AG20443 (cell line): Measurements from ENCODE around the gene HAPLN1.
A peak's percentile ranks its signal among the peaks of the same experiment; 100 is the strongest.

ENCODE experiments used
- DNase-seq: peaks from one replicate; pipeline ENCODE4 v3.0.0; 2012; ENCODE audit warnings: low spot score, mixed read lengths

HAPLN1 gene

DNA sequence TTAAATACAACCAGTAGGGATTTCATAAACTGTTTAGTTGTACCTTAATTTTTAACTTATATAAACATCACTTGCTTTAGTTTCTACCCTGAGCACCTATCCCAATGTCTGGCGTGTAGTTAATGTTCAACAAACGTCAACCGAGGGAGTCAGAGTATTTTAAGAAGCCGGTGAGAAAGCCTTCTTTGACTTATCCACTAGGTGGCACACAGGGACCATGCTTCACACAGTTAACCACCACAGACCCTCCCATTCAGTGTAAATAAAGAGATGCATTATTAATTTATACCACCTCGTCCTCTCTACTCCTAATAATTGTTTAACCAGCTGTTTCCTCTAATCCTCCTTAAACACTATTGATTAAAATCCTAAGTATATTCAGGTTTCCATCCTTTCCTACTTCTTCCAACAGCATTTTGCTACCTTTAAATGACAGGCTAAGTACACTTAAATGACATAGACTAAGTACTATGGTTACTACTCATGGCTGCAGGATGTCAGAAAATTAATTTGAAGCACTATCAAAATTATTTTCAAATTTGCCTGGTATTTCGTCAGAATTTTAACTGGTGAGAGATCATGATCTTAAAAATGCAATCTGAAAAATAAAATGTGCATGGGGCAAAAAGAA lies 2.3 kb downstream of the HAPLN1 start:
- DNase-seq = peak; percentile 63

DNA sequence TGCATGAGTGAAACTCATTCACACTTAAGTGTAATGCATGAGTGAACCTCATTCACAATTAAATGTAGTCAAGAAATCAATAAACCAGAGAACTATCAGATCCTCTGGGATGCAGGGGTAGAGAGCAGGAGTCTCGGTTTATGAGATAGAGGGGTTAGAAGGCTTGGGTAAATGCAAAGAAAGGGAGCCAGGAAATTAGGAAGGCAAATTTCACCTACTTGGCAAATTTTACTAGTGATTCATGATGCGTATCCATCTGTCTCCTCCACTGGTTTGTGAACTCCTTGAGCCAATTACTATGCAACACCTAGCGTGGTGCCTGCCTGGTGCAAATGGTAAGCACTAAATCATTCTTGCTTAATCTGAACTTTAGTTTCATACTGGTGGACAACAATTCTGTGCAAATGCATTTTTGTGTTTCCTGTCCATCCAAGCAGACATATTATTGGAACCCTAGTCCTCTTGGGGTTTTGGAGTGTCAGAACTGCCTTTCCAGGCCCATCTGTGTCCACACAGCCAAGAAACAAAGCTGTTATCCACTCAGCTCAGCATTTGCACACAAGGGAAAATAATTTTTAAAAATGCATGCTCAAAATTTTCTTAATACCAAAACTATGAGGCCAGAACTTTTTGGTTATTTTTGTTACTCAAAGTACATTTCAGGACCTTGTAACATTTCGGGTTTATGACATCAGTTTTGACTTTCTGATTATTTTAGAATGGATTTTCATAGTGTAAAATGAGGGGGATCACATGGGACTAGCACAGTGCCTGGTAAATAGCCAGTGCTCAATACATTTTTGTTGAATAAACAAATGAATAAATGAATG lies 5.2 kb downstream of the HAPLN1 start:
- peak; percentile 25 for DNase-seq

DNA sequence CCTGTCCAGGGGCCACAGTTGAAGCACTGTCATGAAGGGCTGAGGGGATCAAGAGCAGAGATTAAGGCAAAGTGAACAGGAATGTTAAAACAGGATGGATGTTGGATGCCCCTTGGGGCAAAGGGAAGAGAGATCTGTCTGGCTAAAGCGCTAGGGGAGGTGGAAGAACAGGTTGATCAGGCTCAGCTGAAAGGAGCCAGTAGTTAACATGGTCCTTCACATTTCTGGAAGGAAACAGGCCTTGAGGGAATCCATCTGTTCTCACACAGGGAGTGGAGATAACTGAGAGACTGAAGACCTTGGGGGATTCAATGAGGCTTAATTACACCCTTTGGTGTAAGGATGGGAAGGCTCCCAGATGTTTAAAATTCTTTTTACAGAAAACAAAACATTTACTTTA lies 5.8 kb downstream of the HAPLN1 start:
- no peak for DNase-seq

DNA sequence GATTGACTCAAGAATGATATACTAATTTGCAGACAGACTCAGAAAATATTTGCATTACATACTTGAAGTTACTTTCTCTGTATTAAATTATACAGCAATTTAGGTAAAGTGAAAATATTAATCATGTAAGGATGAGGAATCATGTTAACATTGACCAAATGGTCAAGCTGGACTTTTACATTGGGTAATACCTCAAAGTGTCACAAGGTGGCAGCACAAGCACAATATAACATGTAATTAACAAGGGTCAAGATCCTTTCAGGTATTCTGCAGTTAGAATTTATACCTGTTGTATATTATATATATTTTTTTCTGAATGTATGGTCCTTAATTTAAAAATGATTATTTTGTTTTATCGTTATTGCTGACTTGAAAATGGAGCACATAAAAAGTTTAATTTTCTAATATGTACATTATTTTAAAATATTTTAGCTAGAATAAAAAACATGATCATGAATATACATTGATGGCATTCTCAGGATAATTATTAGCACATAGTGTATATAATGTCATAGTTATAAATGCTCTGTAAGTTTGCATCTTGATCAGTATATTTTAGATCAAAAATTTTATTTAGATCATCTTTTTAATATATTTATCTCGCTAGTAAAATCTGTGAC lies 8.6 kb downstream of the HAPLN1 start:
- DNase-seq = peak; percentile 30

DNA sequence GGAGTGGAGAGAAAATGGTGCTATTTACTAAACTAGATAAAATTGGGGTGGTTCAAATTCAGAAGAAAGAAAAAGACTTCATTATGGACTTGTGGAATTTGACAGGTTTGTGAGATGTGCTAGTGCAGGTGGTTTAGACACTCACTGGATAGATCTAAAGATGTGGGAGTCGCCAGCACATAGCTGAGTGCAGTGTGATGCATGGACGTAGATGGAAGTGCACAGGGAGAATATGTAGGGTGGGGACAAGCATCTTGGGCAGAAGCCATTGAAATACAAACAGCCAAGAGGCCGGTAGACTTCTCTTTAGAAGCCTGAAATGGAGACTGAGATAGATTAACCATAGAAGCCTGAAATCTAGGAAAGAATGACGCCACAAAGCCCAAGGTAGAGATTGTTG lies 10.7 kb downstream of the HAPLN1 start:
- no peak for DNase-seq

DNA sequence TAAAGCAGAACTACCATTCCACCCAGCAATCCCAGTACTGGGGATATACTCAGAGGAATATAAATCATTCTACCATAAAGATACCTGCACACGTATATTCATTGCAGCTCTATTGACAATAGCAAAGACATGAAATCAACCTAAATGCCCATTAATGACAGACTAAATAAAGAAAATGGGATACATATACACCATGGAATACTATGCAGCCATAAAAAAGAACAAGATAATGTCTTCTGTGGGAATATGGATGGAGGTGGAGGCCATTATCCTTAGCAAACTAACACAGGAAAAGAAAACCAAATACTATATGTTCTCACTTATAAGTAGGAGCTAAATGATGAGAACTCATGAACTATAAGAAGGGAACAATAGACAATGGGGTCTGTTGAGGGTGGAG lies 12.5 kb downstream of the HAPLN1 start:
- no peak for DNase-seq

DNA sequence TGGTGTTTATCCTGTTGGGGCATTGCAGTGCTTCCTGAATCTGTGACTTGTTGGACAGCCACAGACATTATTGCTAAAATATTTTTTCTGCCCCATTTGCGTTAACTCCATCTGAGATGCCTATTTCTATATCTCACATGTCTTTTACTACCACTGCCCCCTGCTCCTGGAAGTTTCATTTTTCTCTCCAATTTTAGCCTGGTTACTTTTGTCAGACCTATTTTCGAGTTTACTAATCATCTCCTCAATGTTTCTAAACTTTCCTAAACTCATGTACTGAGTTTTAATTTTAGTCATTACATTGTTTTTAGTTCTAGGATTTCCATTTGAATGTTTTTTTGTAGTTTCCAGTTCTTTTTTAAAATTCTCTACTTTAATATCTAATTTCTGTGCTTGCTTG lies 17.6 kb downstream of the HAPLN1 start:
- no peak for DNase-seq

DNA sequence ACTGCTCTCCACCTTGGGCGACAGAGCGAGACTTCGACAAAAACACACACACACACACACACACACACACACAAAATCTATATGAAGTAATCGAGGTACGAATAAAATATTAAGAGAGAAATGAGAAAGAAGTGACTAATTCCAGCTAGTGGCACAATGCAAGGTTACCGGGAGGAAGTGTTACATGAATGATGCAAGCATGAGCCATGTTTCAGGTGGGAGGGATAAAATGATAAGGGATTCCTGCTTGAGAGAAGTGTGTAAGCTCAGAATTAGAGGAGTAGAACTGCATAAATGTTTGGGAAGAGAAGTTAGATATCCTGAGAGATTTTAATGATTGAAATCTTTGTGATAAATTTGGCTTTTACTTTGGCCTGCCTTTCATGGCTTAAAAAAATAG lies 18.8 kb downstream of the HAPLN1 start:
- no peak for DNase-seq

DNA sequence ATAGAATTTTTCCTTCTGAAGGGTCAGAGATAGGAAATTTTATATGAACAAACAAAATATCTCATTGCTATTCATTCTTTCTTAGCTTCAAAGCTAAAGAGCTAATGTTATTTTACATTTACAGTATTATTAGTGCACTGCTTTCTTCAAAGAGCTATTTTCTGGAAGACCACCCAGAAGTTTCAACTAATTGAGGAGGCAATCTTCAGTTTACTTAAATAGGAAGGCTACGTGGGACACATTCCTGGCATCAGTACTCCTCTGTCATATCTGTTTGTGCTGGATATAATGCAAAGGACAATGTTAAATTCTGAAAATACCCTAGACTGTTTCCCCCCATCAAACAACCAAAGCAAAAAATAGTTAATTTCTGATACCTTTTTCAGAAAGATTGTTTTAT lies 30.8 kb downstream of the HAPLN1 start:
- DNase-seq = no peak

DNA sequence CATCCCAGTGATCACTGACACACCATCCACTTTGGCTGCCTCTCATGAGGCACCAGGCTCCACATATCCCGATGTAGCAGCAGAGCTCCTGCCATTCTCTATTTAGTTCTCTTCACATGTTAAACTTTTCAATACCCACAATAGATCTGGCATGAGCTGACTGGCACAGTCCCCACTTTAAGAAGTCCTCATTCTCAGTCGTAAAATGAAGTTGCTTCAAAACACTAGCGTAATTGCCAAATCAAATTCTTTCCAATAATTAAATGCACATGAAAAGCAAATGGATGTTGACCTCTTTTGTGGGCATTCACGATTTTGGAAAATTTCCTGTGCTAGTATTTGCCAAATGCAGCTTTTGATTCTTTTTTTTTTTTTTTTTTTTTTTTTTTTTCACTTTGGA lies 32.4 kb downstream of the HAPLN1 start:
- no peak for DNase-seq

DNA sequence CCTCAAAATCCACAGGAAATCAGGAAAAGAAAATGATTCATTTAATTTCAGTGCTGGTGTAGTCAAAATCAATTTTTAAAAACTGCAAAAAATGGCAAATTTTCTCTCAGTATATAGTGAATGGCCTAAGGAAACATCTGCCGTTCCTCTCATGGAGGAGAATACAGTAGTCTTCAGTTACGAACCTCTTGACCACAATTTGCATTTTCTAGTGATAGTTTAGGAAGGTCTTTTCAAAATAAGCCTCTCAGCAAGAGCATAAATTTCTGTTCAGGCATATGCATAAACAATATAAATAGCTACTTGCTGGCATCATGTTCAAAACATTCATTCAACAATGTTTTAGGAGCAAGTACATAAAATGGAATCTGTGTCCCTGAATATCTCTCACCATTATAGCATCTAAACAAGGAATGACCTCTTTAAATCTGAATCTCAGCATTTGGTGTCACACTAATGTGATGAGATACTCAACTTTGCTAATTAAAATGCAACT lies 33.5 kb downstream of the HAPLN1 start:
- DNase-seq = no peak

DNA sequence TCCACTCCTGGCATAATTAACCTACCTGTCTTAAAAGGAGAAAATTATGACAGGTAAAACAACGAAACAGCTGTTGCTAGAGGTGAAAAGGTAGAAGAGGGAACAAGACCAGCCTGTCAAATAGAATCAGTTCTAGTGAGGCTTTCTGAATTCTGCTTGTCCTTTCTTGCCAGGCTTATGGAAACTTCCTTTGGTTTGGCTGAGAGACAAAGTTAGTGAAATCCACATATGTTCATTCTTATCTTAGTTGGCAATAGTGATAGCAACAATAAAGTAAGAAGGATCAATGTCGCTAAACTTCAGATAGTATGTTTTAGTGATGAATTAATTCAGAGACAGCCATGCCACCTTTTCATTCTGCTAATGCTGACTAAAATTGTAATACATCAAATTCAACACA lies 34.4 kb downstream of the HAPLN1 start:
- no peak for DNase-seq

DNA sequence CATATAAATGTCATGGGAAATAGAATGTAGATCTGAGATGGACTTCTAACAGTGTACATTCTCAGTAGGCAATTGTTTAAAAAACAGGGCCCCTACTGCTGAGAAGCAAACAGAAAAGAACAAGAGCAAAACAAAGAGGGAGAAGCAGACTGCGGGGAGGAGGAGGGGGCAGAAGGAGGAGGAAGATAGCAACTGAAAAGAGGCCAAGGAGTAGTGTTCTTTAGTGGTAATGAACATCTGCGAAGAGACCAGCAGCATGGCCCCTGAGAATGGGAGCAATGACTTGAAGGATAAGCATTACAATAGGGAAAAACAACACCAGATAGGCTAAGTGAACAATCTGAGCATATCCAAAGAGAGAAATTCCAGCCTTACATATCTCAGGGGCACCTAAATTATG lies 36.8 kb downstream of the HAPLN1 start:
- no peak for DNase-seq

DNA sequence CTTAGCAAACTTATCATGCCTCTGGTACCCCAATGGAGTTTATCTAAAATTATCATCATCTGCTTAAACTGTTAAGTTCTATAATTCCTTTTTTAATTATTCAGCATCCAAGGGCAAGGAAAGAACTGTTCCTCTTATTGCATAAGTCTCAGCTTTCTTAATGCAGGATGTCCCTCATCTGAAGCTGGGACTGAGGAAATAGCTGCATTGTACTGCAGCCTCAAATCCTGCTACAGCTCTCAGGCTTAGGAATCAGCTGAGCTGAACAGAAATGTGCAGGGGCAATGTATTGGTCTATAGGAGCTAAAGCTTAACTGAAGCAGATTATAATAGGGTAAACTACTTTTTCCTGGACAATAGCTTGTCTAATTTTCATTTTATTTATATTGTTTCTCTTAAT lies 48.0 kb downstream of the HAPLN1 start:
- DNase-seq = no peak

DNA sequence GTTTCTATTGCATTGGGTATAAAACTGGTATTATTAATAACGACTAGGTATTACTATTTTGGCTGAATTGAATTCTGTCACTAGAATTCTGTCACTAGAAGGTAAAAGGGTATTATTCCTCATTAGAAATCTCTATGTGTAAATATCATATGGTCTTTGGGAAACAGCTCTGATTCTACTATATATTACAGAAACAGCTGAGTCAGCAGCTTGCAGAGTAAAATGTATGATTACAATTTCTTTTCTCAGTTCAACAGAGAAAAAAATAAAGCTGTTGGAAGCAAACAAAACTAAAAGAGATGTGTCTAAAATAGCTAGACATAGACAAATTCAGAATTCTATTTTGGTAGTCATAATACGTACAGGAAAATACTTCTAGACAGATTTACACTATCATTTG lies 48.5 kb downstream of the HAPLN1 start:
- no peak for DNase-seq

DNA sequence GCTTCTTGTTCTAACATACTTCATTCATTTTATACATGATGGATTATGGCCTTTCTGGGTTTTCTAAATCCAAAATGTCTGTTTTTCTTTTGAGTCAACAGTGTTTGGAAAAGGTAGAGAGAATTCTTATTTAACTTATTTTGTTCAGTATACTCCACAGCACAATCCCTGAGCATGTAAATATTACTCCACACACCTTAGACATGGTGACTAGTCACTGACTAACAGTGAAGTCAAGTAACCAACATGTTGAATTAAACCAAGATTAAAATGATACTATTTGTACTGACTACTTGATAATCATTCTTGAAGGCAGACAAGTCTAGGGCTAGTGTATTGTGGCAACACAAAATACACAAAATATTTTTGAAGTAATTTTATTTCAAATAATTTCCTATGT lies 55.0 kb downstream of the HAPLN1 start:
- no peak for DNase-seq

DNA sequence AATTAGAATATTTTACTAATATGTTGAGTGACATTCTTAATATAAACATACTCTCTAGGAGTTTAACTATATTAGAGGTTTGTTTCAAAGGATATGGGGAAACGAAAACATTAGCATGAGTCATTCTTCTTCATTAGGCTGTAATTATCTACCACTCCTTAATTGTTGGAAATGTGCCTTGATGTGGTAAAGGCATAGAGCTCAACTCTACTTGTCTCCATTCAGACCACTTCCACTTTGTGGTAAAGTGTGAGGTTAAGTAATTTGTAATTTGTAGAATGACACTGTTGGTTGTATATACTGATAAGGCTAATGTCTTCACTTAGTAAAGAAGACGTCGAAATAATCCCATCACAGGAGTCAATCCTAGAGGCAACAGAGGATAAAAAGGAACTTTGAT lies 58.1 kb downstream of the HAPLN1 start:
- no peak for DNase-seq

DNA sequence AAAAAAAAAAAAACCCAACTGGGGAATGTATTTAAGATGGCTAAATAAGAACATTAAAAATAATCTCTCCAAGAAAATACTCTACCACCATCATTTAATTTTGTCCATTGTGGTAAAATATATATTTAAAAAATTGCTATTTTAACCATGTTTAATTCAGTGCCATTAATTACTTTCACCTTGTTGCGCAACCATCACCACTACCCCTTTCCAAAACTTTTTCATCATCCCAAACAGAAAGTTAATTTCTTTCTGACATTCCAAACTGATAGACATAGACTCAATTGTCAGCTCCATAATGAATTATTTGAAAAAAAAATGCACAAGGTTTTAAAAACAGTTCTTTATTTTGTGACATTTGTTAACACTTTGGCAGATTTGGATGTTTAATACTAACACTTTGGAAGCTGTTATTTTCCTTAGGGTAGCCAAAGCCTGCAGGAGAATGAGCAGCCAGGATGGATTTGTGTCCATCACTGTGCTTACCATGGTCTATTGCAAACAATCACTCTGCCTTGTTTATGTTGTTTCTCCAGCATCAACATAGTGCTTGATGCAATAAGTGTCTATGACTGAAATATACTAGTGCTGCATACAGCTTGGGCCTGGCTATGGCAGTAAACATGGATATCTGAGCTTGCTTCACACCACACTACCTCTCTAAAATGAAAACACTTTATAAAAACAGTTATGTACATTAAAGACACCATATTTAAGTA lies 62.7 kb downstream of the HAPLN1 start:
- DNase-seq = no peak

DNA sequence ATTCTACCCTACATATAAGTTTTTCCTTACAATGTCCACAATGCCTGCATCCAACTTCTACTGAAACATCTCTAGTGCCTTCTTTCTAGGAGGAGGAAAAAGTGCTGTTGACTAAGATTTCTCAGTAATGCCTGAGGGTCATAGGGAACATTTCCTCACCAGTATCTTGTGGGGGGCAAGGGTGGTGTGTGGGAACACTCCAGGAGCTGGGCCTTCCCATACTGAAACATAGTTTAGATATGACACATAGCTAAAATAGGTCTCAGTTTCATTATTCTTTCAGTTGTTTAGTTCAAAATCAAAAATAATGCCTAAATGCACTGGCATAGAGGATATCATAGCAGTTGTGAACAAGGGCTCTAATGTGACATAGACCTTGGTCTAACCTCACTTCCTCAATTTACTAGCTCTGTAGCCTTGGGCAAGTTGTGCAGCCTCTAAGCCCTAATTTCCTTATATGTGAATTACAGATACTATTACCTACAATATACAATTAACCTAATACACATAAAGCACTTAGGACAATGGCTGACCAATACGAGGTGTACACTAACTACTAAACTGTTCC lies 66.1 kb downstream of the HAPLN1 start:
- peak; percentile 20 for DNase-seq

DNA sequence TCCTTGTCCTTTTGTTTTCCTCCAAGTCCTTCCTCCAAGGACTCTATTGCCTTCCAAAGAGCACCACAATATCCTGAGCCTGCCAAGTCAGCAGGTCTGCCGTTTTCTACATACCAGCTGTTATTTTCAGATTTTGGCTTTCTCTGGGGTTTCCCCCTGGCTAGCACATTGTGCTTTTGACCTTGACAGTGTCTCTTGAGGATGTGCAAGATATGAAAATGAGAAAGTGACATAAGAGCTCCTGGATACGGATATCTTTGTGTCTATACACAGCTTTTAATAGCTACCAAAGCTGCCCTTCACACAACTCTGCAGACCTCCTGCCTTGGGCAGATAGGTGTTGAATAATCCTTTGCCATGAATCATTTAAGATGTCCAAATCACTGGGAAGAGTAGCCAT lies 67.0 kb downstream of the HAPLN1 start:
- no peak for DNase-seq

DNA sequence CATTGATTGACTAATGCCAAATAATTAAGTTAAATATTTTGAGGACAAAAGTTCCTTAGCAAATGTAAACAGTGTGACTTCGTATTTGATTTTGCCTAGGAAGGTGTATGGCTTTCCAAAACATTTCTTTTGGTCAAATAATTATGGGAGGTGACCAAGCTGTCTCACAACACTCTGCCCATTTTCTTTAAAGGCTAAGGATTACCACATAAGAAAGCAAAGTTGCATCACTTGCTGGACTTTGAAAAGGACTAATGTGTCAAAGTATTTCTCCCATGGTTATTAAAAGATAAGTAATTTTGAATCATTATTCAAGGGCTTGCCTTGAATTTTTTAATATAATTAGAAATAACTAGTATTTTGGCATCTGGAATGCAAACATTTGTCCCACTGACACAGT lies 74.7 kb downstream of the HAPLN1 start:
- peak; percentile 26 for DNase-seq

DNA sequence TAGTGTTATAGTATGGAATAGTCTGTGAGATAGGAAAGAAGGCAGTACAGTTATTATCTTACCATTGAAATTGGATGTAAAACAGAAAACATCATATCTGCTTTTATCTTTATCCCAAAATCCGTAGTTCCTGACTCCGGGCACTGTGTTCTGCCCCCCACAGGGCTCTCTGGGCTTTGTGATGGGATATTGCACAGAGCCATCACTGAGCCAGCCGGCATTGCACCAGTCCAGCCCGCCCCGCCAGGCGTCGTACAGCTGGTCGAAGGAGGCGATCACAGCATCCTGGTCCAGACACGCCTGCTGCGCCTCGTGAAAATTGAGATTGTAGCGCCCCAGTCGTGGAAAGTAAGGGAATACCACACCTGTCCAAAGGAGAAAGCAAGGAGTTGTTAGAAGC lies 76.4 kb downstream of the HAPLN1 start:
- no peak for DNase-seq
